Measurements from ENCODE around the gene SUN1.
"Not testable (repeated sequence)": the region's sequence is repeated elsewhere in the genome, so short reads cannot be mapped to it uniquely, and the experiment has no call there.

SUN1 gene

DNA sequence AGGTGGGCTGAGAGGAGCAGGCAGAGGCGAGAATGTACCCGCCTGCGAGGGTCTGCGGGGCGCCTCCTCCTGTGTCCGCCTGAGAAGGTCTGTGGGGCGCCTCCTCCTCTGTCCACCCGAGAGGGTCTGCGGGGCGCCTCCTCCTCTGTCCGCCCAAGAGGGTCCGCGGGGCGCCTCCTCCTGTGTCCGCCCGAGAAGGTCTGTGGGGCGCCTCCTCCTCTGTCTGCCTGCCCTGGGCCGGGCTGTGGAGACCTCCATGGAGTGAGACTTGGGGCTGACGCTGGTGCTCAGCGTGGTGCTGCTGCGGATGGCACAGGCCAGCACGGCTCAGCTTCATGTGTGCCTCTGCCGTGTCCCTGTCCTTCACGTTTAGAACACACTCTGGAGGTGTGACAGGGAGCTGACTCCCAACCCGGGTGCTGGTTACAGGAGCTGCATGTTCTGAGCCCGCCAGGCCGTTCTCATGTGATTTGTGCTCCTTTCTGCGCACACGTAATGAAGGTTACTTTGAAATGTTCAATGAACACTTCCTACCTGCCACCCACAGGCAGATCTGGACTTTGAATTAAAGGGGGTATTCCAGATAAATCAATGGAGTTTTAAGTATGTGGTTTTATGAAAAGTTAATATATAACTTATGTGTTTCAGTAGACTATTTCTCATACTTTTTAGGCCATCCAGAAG is 23.6 kb downstream of the SUN1 start:
- DNase-seq (ENCODE audit: low read depth in 2 of 2) = no peak

DNA sequence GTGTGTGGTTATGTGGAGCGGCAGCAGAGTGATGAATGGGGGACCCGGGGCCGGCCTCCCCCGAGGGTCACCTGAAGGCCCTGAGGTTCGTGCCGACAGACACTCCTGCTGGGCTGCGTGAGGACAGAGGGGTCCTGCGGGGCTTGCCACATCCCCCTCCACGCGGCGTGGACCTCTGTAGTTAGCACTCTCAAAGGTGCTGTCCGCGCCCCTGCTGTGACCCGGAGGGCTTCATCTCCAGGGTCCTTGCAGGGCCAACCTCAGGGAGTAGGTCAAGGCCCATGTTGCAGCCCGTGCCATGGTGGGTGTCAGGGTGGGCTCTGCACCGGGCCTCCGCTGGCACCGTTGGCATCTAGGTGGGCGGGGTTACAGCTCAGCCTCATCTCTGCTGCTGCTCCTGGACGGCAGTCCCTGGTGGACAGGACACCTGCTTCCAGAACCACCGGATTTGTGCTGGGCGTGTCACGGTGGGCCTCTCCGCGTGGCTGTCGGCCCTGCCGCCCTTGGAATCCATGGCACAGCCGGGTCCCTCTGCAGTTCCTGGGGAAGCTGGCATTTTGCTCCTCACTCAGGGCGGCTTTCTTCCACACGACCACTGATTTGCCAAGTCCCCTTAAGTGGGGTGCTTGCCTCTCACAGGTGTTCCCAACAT is 24.3 kb downstream of the SUN1 start:
- no peak for DNase-seq (ENCODE audit: low read depth in 2 of 2)

DNA sequence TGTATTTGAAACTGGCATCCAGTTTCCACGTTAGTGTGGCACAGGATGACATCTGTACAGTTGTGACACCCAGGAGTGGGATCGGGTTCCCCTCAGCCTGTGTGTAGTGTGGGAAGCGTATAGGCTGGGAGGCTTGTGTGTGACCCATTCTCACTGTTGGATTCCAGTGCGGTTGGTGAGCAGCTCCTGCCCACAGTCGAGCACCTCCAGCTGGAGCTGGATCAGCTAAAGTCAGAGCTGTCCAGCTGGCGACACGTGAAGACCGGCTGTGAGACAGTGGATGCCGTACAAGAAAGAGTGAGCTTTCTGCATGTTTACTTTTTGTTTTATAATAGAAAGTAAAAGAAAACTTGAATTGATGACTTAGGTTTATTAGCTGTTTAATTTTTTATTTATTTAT is 25.4 kb downstream of the SUN1 start:
- no peak for DNase-seq (ENCODE audit: low read depth in 2 of 2)

DNA sequence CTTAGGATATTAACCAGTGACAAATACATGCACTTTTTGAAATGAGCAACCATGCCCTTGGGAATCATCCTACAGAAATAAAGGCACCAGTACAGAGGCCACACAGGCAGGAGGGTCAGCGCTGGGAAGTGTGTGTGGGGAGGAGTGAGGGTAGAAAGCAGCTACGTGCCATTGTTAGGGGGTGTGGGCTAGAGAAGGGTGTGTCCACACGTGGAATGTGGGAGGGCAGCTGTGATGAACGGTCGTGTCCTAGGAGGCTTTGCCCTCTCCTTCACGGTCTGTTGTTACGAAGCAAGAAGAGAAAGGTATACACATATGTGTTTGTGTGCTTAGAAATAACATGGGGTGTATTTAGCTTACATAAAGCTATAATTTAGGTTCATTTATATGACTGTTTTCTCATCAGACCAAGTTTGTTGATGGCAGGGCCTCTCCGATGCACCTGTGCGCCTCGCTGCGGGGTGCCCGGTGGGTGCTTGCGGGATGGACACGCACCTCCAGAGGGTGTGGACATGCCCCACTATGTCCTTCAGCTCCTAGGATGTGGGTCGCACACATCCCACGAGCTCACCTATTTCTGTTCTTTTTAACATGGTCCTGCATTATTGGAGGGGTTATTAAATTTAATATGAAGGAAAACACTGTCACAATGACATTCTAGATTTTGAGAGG is 27.2 kb downstream of the SUN1 start:
- no peak for DNase-seq (ENCODE audit: low read depth in 2 of 2)

DNA sequence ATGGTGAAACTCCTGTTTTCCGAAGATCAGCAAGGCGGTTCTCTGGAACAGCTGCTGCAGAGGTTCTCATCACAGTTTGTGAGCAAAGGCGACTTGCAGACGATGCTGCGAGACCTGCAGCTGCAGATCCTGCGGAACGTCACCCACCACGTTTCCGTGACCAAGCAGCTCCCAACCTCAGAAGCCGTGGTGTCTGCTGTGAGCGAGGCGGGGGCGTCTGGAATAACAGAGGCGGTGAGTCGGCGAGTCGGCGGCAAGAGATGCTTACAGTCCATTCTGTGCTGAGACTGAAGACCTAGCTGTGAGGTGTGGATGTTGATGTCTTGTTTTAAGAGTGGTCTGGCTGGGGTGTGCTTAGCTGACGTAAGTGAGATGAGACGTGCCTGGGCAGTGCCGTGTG is 27.9 kb downstream of the SUN1 start:
- DNase-seq (ENCODE audit: low read depth in 2 of 2) = no peak

DNA sequence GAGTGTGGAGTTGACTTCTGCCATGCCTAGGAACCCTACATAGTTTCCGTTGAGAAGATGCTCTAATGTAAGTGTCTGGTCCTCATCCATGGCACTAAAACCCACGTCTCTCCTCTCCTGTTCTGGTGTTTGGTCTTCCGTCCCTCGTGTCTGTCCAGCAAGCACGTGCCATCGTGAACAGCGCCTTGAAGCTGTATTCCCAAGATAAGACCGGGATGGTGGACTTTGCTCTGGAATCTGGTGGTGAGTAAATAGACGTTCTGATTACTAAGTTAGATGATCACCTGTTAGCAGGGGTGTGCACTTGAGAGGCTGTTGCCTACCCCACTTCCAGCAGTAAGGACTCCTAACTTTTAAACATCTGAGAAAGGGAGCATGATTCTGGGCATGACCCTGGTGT is 28.9 kb downstream of the SUN1 start:
- no peak for DNase-seq (ENCODE audit: low read depth in 2 of 2)

DNA sequence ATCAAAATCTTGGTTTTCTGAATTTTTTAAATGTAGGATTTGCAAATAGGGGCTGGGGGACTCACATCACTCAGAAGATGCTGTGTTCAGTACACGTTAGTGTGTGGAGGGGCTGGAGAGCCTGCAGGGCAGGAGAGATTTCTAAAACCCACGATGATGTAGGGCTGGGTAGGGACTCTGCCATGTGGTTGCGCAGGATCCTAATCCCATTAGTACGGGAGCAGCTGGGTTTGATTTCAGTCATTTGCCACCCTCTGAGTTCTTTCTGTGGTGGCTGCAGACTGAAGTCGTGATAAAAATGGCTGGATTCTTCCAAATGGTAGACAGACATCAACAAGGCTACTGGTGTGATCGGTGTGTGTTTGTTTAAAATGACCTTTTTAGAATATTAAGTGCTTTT is 29.9 kb downstream of the SUN1 start:
- no peak for DNase-seq (ENCODE audit: low read depth in 2 of 2)

DNA sequence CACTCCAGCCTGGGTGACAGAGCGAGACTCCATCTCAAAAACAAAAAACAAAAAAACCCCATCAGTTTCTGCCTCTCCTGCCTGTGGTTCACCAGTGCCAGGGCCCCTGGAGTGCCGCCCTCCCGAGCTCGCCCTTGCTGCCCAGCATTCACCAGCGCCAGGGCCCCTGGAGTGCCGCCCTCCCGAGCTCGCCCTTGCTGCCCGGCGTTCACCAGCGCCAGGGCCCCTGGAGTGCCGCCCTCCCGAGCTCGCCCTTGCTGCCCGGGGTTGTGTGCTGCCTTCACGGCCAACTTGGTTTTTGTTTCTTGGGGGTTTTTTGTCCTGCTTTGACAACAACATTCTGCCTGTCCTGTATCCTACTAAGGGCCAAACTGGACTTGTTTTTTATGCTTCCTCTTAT is 30.8 kb downstream of the SUN1 start:
- DNase-seq (ENCODE audit: low read depth in 2 of 2) = no peak

DNA sequence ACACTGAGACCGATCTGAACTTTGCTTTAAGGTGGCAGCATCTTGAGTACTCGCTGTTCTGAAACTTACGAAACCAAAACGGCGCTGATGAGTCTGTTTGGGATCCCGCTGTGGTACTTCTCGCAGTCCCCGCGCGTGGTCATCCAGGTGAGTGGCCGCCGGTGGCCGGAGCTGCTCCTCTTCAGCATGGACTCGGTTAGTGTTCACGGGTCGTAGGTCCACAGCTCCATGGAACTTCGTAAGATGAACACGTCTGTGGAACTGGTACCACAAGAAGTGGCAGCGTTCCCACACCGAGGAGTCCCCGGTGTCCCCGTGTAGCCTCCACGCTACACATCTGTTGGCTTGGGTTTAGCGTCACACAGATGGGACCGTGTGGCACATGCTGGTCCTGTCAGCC is 33.6 kb downstream of the SUN1 start:
- DNase-seq (ENCODE audit: low read depth in 2 of 2) = no peak

DNA sequence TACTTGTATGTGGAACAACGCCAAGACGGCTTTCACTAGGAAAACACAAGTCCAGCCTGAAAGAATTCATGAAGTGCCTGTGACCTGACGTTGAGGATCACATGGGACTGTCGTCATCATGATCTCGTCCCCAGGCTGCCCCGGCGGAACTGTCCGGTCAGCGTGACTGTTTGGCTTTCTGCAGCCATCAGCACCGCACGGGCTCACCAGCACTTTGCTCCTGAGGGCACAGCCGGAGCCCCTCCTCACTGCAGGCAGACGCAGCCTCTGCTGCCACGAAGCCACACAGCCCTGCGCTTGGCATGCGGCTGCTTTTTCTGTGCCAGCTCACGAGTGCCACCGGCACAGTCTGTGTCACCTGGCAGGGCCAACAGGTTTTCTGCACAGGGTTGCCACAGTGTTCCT is 34.7 kb downstream of the SUN1 start:
- no peak for DNase-seq (ENCODE audit: low read depth in 2 of 2)

DNA sequence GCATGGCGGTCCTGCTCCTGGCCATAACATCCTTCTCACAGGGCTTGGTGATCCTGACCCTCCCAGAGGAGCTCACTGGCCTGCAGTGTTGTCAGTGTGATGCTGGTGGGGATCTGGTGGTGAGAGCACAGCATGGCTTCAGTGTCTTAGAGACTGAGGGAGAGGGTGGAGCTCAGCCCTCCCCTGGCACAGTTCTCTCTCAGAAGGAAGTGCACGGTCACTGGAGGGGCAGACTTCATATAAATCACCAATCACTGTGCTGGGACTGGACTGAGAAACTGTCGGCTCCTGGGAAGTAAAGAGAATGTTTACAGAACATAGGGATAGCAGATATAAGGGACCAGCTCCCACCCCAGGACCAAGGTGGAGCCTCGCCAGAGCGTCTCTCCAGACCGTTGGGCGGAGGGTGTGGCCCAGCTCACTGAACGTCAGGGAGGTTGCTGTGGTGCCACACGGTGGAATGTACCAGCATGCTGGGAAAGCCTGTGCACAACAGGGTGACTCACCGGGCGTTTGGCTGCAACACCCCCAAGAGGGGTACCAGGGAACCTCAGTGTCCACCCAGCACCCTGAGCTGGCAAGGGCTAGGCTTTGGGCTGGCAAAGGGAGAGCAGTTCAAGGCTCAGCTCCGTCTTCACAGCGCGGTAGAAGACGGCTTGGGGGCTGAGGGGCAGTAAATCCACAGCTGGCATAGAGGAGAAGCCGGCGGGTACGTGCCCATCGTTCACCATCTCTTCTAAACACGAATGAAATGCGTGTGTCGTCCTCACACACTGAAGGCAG is 35.3 kb downstream of the SUN1 start:
- no peak for DNase-seq (ENCODE audit: low read depth in 2 of 2)

DNA sequence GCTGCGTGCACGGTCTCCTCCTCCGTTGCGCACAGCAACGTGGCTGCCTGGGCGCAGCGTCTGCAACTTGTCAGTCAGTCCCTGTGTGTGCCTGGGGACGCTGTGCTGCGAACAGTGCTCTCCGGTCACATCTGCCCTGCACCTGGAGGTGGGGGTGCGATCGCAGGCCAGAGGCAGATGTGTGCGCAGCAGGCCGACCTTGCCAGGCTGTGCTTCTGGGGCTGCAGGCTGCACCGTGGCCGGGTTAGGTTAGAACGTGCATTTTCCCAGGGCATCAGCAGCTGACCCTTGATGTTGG is 35.9 kb downstream of the SUN1 start:
- DNase-seq (ENCODE audit: low read depth in 2 of 2) = no peak

DNA sequence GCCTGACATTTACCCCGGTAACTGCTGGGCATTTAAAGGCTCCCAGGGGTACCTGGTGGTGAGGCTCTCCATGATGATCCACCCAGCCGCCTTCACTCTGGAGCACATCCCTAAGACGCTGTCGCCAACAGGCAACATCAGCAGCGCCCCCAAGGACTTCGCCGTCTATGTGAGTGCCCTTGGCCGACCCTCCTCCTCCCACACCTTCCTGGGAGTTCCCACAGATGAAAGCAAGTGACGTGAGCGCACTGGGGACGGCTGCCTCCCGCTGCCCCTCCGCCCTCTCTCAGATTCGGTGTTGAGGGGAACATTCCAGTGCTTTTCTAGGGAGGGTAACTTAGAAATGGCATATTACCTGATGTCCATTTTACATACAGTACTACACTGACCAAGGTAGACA is 37.1 kb downstream of the SUN1 start:
- no peak for DNase-seq (ENCODE audit: low read depth in 2 of 2)

DNA sequence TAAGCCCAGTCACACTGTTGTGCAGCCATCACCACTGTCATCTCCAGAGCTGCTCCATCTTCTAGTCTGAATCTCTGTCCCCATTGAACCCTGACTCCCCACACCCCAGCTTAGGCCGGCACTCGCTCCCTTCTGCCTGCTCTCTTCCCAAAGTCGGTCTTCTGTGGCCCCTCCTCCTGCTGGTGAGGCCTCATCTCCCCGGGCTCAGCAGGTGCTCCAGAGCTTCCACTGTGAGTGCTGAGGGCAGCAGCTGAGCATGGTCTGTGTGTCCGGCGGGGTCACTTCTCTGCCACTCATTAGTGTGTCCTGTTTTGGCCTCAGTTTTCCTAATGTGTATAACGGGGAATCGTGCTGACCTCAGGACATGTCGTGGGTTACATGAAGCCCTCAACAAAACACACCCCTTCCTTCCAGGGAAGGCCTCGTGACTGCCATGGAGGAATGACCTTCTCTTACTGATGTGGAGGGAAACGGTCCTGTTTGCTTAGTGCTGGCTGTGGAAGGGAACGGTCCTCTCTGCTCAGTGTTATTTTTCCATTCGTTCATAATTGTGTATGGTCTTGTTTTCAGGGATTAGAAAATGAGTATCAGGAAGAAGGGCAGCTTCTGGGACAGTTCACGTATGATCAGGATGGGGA is 39.7 kb downstream of the SUN1 start:
- no peak for DNase-seq (ENCODE audit: low read depth in 2 of 2)

DNA sequence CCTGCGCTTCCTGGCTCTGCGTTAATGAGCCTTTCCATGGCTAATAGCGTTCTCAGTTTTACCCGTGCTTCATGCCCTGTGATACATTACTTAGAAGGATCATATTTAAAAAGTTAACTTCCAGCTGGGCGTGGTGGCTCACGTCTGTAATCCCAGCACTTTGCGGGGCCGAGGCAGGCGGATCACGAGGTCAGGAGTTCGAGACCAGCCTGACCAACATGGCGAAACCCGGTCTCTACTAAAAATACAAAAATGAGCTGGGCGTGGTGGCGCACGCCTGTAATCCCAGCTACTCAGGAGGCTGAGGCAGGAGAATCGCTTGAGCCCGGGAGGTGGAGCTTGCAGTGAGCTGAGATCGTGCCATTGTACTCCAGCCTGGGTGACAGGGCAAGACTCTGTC is 40.4 kb downstream of the SUN1 start:
- not testable (repeated sequence) for DNase-seq (ENCODE audit: low read depth in 2 of 2)

DNA sequence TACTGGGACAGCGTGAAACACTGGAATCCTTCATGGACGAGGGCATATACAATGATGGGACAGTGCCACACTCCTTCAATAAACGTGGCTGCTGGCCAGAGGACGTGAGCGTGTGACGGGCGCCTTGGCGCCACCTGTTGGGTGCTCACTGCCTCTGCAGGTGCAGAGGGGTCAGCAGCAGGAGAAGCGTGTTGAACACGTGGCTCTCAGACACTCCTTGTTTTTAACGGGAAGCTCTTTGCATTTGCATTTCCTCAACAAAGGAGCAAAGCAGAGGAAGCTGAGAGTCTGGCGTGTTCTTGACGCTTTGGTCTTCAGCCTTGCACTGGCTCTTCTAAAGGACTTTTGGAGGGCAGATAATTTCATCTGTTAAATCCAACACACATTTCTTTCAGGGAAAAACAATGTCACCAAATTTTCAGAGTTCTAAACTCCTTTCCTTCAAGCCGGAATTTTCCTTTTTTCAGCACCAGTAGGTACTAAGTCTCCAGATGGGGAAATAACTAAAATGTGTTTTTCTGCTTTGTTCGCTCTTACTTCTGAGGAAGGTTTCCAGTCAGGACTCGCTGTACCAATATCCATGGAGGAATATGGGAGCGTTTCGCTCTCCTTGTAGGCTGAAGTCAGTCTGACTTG is 41.2 kb downstream of the SUN1 start:
- DNase-seq (ENCODE audit: low read depth in 2 of 2) = peak; percentile 46

DNA sequence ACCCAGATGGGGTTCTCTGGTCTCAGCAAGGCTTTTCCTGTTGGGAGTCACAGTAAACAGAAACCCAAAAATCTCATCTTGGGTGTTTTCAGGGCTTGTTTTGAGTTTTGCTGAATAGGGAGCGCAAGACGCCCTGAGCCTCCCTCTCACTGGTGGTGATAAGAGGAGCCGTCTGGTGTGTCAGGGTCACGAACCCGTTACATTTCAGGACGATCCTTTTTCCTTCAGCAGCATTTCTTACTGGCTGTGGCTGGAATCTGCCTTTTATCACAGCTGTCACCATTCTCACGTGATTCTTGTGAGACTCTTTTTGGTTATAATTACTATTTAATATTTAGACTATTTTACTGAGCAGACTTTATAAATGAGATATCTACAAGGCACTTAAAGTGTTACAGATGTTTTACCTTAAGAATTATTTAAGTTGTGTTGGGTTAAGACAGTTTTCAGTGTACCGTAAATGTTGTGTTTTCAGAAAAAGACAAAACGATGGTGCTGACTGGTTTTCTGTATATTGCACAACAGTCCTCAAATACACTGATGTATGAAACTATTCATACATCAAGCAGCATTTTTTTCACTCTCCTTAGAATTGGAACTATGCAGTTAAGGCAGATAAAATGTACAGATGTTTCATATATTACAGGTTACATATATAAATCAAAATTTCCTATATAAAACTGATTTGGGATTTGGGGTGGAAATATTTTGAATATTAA is 41.9 kb downstream of the SUN1 start:
- DNase-seq (ENCODE audit: low read depth in 2 of 2) = no peak

DNA sequence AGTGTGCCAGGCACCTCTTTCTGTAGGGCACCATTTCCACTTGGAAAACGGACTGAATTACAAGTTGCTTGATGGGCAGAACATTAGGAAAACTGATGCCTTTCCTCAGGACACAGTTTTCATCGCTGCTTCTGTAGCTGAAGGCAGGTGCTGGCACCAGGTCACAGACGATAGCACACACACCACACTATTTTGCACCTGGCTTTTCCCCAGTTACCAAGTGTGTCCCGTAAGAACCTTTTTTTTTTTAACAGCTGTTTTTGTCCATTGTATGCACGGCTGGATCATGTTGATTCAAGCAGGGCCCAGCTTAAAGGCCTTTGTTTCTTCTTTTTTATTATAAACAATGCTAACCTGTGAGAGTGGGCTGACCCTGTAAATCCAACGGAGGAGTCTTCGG is 42.8 kb downstream of the SUN1 start:
- DNase-seq (ENCODE audit: low read depth in 2 of 2) = no peak

DNA sequence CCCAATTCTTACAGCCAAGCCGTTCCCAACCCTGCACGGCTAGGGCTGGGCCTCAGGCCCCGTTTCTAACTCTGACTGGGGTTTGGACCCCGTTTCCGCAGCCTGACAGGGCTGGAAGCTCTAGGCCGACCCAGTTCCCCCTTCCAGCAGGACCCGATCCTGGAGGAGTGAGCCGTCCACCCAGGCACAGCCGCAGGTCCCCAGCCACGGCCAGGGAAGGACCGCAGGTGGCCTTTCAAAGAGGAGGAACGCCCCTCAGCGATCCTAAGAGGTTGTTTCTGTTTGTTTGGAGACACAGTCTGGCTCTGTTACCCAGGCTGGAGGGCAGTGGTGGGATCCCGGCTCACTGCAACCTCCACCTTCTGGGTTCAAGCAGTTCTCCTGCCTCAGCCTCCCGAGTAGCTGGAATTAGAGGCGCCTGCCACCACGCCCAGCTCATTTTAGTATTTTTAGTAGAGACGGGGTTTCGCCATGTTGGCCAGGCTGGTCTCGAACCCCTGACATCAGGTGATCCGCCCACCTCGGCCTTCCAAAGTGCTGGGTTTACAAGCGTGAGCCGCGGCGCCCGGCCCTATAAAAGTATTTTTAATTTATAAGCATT is 43.3 kb downstream of the SUN1 start:
- DNase-seq (ENCODE audit: low read depth in 2 of 2) = no peak

DNA sequence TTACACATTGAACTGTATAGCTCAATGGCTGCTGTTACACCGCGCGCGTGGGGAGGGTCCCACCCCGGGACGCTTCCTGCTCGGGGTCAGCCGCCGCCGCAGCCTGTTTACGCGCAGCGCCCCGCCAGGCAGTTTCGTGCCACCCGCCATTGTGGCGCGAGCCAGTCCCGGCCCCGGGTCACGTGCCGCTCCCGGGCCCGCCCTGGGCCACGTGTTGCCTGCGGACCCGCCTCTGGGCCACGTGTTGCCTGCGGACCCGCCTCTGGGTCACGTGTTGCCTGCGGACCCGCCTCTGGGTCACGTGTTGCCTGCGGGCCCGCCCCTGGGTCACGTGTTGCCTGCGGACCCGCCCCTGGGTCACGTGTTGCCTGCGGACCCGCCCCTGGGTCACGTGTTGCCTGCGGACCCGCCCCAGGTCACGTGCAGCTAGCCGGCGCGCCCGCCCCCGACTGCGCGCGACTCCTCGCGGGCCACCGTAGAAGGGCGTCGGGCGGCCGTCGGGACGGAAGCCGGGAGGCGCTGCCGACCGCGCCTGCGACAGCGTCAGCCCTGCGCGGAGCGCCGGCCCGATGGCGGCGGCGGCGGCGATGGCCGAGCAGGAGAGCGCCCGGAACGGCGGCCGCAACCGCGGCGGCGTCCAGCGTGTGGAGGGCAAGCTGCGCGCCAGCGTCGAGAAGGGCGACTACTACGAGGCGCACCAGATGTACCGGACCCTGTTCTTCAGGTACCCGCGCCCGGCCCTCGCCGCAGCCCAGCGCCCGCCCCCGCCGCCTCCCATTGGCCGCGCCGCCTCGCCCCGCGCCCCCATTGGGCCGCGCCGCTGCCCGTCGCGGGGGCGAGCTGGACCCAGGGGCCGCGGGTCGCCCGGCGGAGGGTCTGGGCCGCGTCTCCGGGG is 44.0 kb downstream of the SUN1 start, which contains the start of gene GET4:
TSS of gene GET4 (plus strand) at position 478 of the 895 bp plus-strand sequence. CDS start at position 570, 92 bp downstream.
- peak; percentile 93 for DNase-seq (ENCODE audit: low read depth in 2 of 2)

All from fibroblast of skin of left biceps (primary cell).